Liver (tissue), 9 donors: ENCODE results near the gene MCL1. TPM values are rescaled to one million over a fixed set of nuclear protein-coding genes. Genes with fewer than 3 reads are reported as not detected.

ENCODE experiments used
- DNase-seq: peaks from one replicate; pipeline ENCODE4 v3.0.0-alpha.2; 2017; ENCODE audit warnings: low spot score
- H3K27ac ChIP-seq, 2 donors: one replicate each; pipeline ENCODE4 v1.7.0; 2013; ENCODE audit warnings: inconsistent platforms in 2 of 2, low read length in 2 of 2, control low read depth in 1 of 2, low read depth in 1 of 2, mild to moderate bottlenecking in 1 of 2
- H3K27me3 ChIP-seq, 4 donors: one replicate each; pipeline versions ENCODE4 v1.6.1 to v1.7.0; 2013; ENCODE audit warnings: low read length in 3 of 4, inconsistent platforms in 1 of 4, mild to moderate bottlenecking in 1 of 4, moderate library complexity in 1 of 4; ENCODE audit not compliant: control insufficient read depth in 4 of 4, insufficient read depth in 4 of 4
- H3K36me3 ChIP-seq, 4 donors: one replicate each; pipeline versions ENCODE4 v1.6.1 to v1.7.0; 2013; ENCODE audit warnings: low read length in 3 of 4, mild to moderate bottlenecking in 3 of 4, low read depth in 1 of 4, moderate library complexity in 1 of 4; ENCODE audit not compliant: control insufficient read depth in 4 of 4, insufficient read depth in 3 of 4
- H3K4me1 ChIP-seq, 4 donors: one replicate each; pipeline versions ENCODE4 v1.6.1 to v1.7.0; 2013; ENCODE audit warnings: low read length in 3 of 4, mild to moderate bottlenecking in 3 of 4, moderate library complexity in 1 of 4; ENCODE audit not compliant: control insufficient read depth in 4 of 4, insufficient read depth in 4 of 4
- H3K4me3 ChIP-seq, 3 donors: one replicate each; pipeline versions ENCODE4 v1.6.1 to v1.7.0; 2013; ENCODE audit warnings: low read length in 3 of 3, control low read depth in 1 of 3, low read depth in 1 of 3, mild to moderate bottlenecking in 1 of 3
- H3K9ac ChIP-seq, 2 donors: one replicate each; pipeline ENCODE4 v1.7.0; 2013; ENCODE audit warnings: low read length in 2 of 2, mild to moderate bottlenecking in 2 of 2, moderate library complexity in 2 of 2, control low read depth in 1 of 2, low read depth in 1 of 2
- H3K9me3 ChIP-seq, 4 donors: one replicate each; pipeline versions ENCODE4 v1.6.1 to v1.7.0; 2013; ENCODE audit warnings: low read length in 3 of 4; ENCODE audit not compliant: control insufficient read depth in 4 of 4
- EGR1 ChIP-seq, 2 donors: IDR thresholded peaks; 2 replicates each; pipeline ENCODE4 v1.6.1; 2016 to 2018; ENCODE audit warnings: antibody characterized with exemption in 2 of 2, low read depth in 2 of 2
- FOXA1 ChIP-seq: IDR thresholded peaks from 2 replicates; pipeline ENCODE4 v1.6.1; 2016; ENCODE audit warnings: antibody characterized with exemption
- FOXA2 ChIP-seq: IDR thresholded peaks from 2 replicates; pipeline ENCODE4 v1.6.1; 2016; ENCODE audit warnings: antibody characterized with exemption
- GABPA ChIP-seq, 2 donors: IDR thresholded peaks in 1 of 2; conservative IDR thresholded peaks in 1 of 2; 2 replicates each; pipeline ENCODE4 v1.6.1; 2016; ENCODE audit warnings: antibody characterized with exemption in 2 of 2, mild to moderate bottlenecking in 1 of 2, moderate library complexity in 1 of 2
- HNF4A ChIP-seq, 2 donors: conservative IDR thresholded peaks; 2 replicates each; pipeline ENCODE4 v1.6.1; 2016; ENCODE audit warnings: antibody characterized with exemption in 2 of 2, mild to moderate bottlenecking in 2 of 2
- HNF4G ChIP-seq: IDR thresholded peaks from 2 replicates; pipeline ENCODE4 v1.6.1; 2016; ENCODE audit warnings: antibody characterized with exemption
- JUND ChIP-seq, 2 donors: IDR thresholded peaks; 2 replicates each; pipeline ENCODE4 v1.6.1; 2016; ENCODE audit warnings: antibody characterized with exemption in 2 of 2
- NR2F2 ChIP-seq: IDR thresholded peaks from 2 replicates; pipeline ENCODE4 v1.6.1; 2016; ENCODE audit warnings: antibody characterized with exemption
- RAD21 ChIP-seq, 2 donors: IDR thresholded peaks; 2 replicates each; pipeline ENCODE4 v1.6.1; 2016; ENCODE audit warnings: antibody characterized with exemption in 2 of 2, mild to moderate bottlenecking in 2 of 2
- RXRA ChIP-seq, 2 donors: IDR thresholded peaks; 2 replicates each; pipeline ENCODE4 v1.6.1; 2017 to 2018; ENCODE audit warnings: antibody characterized with exemption in 2 of 2, mild to moderate bottlenecking in 1 of 2
- SP1 ChIP-seq: IDR thresholded peaks from 2 replicates; pipeline ENCODE4 v1.6.1; 2018; ENCODE audit warnings: antibody characterized with exemption, mild to moderate bottlenecking
- TAF1 ChIP-seq: conservative IDR thresholded peaks from 2 replicates; pipeline ENCODE4 v1.6.1; 2016; ENCODE audit warnings: antibody characterized with exemption, mild to moderate bottlenecking
- YY1 ChIP-seq: IDR thresholded peaks from 2 replicates; pipeline ENCODE4 v1.6.1; 2016; ENCODE audit warnings: antibody characterized with exemption, mild to moderate bottlenecking
- polyA plus RNA-seq, 2 donors: library from polyadenylated mRNA; stranded (reverse) in 1 of 2; unstranded in 1 of 2; fragments of 200-250 nt in 1 of 2; fragments of >200 nt in 1 of 2; fragmentation: Nextera tagmentation in 1 of 2; extraction: Ambion mirVana in 1 of 2; gene quantifications; one replicate each; pipeline versions ENCODE4 v1.2.1 to v1.2.3, GENCODE V29; 2013 to 2015
- total RNA-seq, 2 donors: library from RNA; depleted of rRNA; stranded (reverse); fragments of >200 nt; gene quantifications; one replicate each; pipeline ENCODE4 v1.2.3, GENCODE V29; 2014
- TF ChIP-seq, protein P1 (sequence below): fragments of 150-350 bp; IDR thresholded peaks from 2 replicates; pipeline ENCODE4 v1.5.1; 2017; ENCODE audit warnings: improper control_type of control experiment, low read depth, low read length; ENCODE audit not compliant: missing input control
- TF ChIP-seq, protein P2 (sequence below): IDR thresholded peaks from 2 replicates; pipeline ENCODE4 v1.6.1; 2016; ENCODE audit warnings: antibody characterized with exemption, mild to moderate bottlenecking
- TF ChIP-seq, protein P3 (sequence below): IDR thresholded peaks from 2 replicates; pipeline ENCODE4 v1.6.1; 2016; ENCODE audit warnings: antibody characterized with exemption
- TF ChIP-seq, protein P4 (sequence below): IDR thresholded peaks from 2 replicates; pipeline ENCODE4 v1.6.1; 2016; ENCODE audit warnings: antibody characterized with exemption
- TF ChIP-seq, protein P5 (sequence below): IDR thresholded peaks from 2 replicates; pipeline ENCODE4 v1.6.1; 2016; ENCODE audit warnings: antibody characterized with exemption
- donor health status: healthy.
- donor health status: healthy.
- donor health status: healthy.
- donor health status: healthy.
- donor health status: healthy.

MCL1 gene
- total and polyA plus RNA-seq, 4 donors = 23.4 to 181 (median 80.0) TPM

DNA sequence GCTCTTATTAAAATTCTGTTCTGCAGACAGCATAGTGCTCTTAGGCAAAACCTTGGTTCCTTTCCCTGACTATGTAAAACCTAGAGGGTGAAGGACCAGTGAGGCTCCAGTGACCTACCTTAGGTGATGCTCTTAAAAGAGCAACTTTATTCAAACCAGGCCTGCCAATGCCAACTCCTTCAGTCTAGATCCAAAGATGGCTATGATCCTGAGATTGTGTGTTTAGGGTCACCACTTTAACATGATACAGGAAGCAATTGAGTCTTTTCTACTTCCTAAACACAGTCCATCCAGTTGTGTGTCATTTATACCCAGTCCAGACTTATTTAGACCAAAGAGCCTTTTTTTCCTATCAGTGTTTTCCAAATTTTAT lies 10.8 kb downstream of the MCL1 start:
- DNase-seq = no peak
- TF ChIP-seq NR2F2 (no peak), FOXA1 (no peak), HNF4G (no peak), EGR1 (IDR thresholded peaks at IDR 0.05; ENCODE audit: low read depth in 2 of 2) (no peak), RXRA (IDR thresholded peaks at IDR 0.05) (no peak), TAF1 (no peak), FOXA2 (no peak), SP1 (no peak), HNF4A (conservative IDR thresholded peaks at IDR 0.05) (no peak), YY1 (no peak), GABPA (IDR thresholded peaks at IDR 0.05 in 1 of 2, conservative IDR thresholded peaks at IDR 0.05 in 1 of 2) (no peak), RAD21 (IDR thresholded peaks at IDR 0.05) (no peak), JUND (IDR thresholded peaks at IDR 0.05) (no peak)
- TF ChIP-seq, protein P1, sequence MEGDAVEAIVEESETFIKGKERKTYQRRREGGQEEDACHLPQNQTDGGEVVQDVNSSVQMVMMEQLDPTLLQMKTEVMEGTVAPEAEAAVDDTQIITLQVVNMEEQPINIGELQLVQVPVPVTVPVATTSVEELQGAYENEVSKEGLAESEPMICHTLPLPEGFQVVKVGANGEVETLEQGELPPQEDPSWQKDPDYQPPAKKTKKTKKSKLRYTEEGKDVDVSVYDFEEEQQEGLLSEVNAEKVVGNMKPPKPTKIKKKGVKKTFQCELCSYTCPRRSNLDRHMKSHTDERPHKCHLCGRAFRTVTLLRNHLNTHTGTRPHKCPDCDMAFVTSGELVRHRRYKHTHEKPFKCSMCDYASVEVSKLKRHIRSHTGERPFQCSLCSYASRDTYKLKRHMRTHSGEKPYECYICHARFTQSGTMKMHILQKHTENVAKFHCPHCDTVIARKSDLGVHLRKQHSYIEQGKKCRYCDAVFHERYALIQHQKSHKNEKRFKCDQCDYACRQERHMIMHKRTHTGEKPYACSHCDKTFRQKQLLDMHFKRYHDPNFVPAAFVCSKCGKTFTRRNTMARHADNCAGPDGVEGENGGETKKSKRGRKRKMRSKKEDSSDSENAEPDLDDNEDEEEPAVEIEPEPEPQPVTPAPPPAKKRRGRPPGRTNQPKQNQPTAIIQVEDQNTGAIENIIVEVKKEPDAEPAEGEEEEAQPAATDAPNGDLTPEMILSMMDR = no peak
- TF ChIP-seq, protein P2, sequence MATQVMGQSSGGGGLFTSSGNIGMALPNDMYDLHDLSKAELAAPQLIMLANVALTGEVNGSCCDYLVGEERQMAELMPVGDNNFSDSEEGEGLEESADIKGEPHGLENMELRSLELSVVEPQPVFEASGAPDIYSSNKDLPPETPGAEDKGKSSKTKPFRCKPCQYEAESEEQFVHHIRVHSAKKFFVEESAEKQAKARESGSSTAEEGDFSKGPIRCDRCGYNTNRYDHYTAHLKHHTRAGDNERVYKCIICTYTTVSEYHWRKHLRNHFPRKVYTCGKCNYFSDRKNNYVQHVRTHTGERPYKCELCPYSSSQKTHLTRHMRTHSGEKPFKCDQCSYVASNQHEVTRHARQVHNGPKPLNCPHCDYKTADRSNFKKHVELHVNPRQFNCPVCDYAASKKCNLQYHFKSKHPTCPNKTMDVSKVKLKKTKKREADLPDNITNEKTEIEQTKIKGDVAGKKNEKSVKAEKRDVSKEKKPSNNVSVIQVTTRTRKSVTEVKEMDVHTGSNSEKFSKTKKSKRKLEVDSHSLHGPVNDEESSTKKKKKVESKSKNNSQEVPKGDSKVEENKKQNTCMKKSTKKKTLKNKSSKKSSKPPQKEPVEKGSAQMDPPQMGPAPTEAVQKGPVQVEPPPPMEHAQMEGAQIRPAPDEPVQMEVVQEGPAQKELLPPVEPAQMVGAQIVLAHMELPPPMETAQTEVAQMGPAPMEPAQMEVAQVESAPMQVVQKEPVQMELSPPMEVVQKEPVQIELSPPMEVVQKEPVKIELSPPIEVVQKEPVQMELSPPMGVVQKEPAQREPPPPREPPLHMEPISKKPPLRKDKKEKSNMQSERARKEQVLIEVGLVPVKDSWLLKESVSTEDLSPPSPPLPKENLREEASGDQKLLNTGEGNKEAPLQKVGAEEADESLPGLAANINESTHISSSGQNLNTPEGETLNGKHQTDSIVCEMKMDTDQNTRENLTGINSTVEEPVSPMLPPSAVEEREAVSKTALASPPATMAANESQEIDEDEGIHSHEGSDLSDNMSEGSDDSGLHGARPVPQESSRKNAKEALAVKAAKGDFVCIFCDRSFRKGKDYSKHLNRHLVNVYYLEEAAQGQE = no peak
- TF ChIP-seq, protein P3, sequence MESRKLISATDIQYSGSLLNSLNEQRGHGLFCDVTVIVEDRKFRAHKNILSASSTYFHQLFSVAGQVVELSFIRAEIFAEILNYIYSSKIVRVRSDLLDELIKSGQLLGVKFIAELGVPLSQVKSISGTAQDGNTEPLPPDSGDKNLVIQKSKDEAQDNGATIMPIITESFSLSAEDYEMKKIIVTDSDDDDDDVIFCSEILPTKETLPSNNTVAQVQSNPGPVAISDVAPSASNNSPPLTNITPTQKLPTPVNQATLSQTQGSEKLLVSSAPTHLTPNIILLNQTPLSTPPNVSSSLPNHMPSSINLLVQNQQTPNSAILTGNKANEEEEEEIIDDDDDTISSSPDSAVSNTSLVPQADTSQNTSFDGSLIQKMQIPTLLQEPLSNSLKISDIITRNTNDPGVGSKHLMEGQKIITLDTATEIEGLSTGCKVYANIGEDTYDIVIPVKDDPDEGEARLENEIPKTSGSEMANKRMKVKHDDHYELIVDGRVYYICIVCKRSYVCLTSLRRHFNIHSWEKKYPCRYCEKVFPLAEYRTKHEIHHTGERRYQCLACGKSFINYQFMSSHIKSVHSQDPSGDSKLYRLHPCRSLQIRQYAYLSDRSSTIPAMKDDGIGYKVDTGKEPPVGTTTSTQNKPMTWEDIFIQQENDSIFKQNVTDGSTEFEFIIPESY = no peak
- TF ChIP-seq, protein P4, sequence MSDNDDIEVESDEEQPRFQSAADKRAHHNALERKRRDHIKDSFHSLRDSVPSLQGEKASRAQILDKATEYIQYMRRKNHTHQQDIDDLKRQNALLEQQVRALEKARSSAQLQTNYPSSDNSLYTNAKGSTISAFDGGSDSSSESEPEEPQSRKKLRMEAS = no peak
- TF ChIP-seq, protein P5, sequence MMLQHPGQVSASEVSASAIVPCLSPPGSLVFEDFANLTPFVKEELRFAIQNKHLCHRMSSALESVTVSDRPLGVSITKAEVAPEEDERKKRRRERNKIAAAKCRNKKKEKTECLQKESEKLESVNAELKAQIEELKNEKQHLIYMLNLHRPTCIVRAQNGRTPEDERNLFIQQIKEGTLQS = no peak
- H3K4me3 ChIP-seq = peak overlapping the region in 1 of 3 donors; percentile 4
- peaks cover 24 to 72% (median 61%) of the 10 kb centered on the region in 4 donors for H3K4me1 ChIP-seq
- peak overlapping the region in 1 of 2 donors; percentile 81 for H3K9ac ChIP-seq
- no peaks in the 10 kb centered on the region for H3K27me3 ChIP-seq
- H3K27ac ChIP-seq = peak overlapping the region; percentile 87 to 89
- peaks cover 5 to 12% (median 11%) of the 10 kb centered on the region in 4 donors for H3K36me3 ChIP-seq
- H3K9me3 ChIP-seq = no peaks in the 10 kb centered on the region
